Measurements from ENCODE around the gene ZDHHC8.
"Not testable (repeated sequence)": the region's sequence is repeated elsewhere in the genome, so short reads cannot be mapped to it uniquely, and the experiment has no call there.

The ZDHHC8 gene

GRCh38 chr22:20156042-20156389 is 24.4 kb downstream of the ZDHHC8 start:
- no peak overlapping the region for H3K4me3 ChIP-seq (replicated peaks; ENCODE audit: low read depth, low read length)
- no peaks in the 10 kb centered on the region for H3K36me3 ChIP-seq (ENCODE audit: control insufficient read depth, insufficient read depth, low read length)
- no peak for DNase-seq (ENCODE audit: extremely low read depth, insufficient read length)
- H3K27me3 ChIP-seq (replicated peaks; ENCODE audit: control insufficient read depth, insufficient read depth, low read length), result no peaks in the 10 kb centered on the region; the same call in 1 of the 2 replicates
- TF ChIP-seq, protein P1, sequence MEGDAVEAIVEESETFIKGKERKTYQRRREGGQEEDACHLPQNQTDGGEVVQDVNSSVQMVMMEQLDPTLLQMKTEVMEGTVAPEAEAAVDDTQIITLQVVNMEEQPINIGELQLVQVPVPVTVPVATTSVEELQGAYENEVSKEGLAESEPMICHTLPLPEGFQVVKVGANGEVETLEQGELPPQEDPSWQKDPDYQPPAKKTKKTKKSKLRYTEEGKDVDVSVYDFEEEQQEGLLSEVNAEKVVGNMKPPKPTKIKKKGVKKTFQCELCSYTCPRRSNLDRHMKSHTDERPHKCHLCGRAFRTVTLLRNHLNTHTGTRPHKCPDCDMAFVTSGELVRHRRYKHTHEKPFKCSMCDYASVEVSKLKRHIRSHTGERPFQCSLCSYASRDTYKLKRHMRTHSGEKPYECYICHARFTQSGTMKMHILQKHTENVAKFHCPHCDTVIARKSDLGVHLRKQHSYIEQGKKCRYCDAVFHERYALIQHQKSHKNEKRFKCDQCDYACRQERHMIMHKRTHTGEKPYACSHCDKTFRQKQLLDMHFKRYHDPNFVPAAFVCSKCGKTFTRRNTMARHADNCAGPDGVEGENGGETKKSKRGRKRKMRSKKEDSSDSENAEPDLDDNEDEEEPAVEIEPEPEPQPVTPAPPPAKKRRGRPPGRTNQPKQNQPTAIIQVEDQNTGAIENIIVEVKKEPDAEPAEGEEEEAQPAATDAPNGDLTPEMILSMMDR (IDR thresholded peaks at IDR 0.05; ENCODE audit: insufficient read depth, low read length, poor library complexity, severe bottlenecking), result no peak

- Histone ChIP-seq H3K36me3 (ENCODE audit: control insufficient read depth, insufficient read depth, low read length) (no peaks in the 10 kb centered on the region), H3K27me3 (replicated peaks; ENCODE audit: control insufficient read depth, insufficient read depth, low read length) (no peaks in the 10 kb centered on the region; the same call in 1 of the 2 replicates), H3K4me3 (replicated peaks; ENCODE audit: low read depth, low read length) (no peak overlapping the region)
- peak; percentile 61 for DNase-seq (ENCODE audit: extremely low read depth, insufficient read length)
- TF ChIP-seq, protein P1 (IDR thresholded peaks at IDR 0.05; ENCODE audit: insufficient read depth, low read length, poor library complexity, severe bottlenecking), result peak; percentile 98
Measured at GRCh38 chr22:20156611-20157429, 25.2 kb downstream of the ZDHHC8 start.

- TF ChIP-seq, protein P1 (IDR thresholded peaks at IDR 0.05; ENCODE audit: insufficient read depth, low read length, poor library complexity, severe bottlenecking), result no peak
- DNase-seq (ENCODE audit: extremely low read depth, insufficient read length), result no peak
- Histone ChIP-seq H3K4me3 (replicated peaks; ENCODE audit: low read depth, low read length) (no peak overlapping the region), H3K27me3 (replicated peaks; ENCODE audit: control insufficient read depth, insufficient read depth, low read length) (no peaks in the 10 kb centered on the region; the same call in 1 of the 2 replicates), H3K36me3 (ENCODE audit: control insufficient read depth, insufficient read depth, low read length) (no peaks in the 10 kb centered on the region)
Measured at GRCh38 chr22:20157430-20158183, 26.0 kb downstream of the ZDHHC8 start.

GRCh38 chr22:20158391-20159036 is 26.9 kb downstream of the ZDHHC8 start:
- no peak for DNase-seq (ENCODE audit: extremely low read depth, insufficient read length)
- TF ChIP-seq, protein P1 (IDR thresholded peaks at IDR 0.05; ENCODE audit: insufficient read depth, low read length, poor library complexity, severe bottlenecking), result no peak
- no peaks in the 10 kb centered on the region for H3K36me3 ChIP-seq (ENCODE audit: control insufficient read depth, insufficient read depth, low read length)
- H3K27me3 ChIP-seq (replicated peaks; ENCODE audit: control insufficient read depth, insufficient read depth, low read length), result no peaks in the 10 kb centered on the region; the same call in 1 of the 2 replicates
- no peak overlapping the region for H3K4me3 ChIP-seq (replicated peaks; ENCODE audit: low read depth, low read length)

GRCh38 chr22:20159076-20159475 is 27.5 kb downstream of the ZDHHC8 start:
- Histone ChIP-seq H3K36me3 (ENCODE audit: control insufficient read depth, insufficient read depth, low read length) (no peaks in the 10 kb centered on the region), H3K4me3 (replicated peaks; ENCODE audit: low read depth, low read length) (no peak overlapping the region), H3K27me3 (replicated peaks; ENCODE audit: control insufficient read depth, insufficient read depth, low read length) (no peaks in the 10 kb centered on the region; the same call in 1 of the 2 replicates)
- TF ChIP-seq, protein P1 (IDR thresholded peaks at IDR 0.05; ENCODE audit: insufficient read depth, low read length, poor library complexity, severe bottlenecking), result no peak
- no peak for DNase-seq (ENCODE audit: extremely low read depth, insufficient read length)

- not testable (repeated sequence) for DNase-seq (ENCODE audit: extremely low read depth, insufficient read length); H3K36me3 ChIP-seq (ENCODE audit: control insufficient read depth, insufficient read depth, low read length); H3K4me3 ChIP-seq (replicated peaks; ENCODE audit: low read depth, low read length); H3K27me3 ChIP-seq (replicated peaks; ENCODE audit: control insufficient read depth, insufficient read depth, low read length)
Measured at GRCh38 chr22:20159531-20159930, 27.9 kb downstream of the ZDHHC8 start.
